Activated CD8-positive, alpha-beta memory T cell treated with anti-CD3 and anti-CD28 coated beads, Interleukin-2, amount 50 U/mL, for 1 hour (primary cell): ENCODE measurements around the gene TTC7B.

Source experiments
- DNase-seq: peaks from one replicate; pipeline ENCODE4 v3.0.0-alpha.2; 2020; ENCODE audit errors: extremely low read depth

Gene TTC7B

GRCh38 chr14:90805662-90806540, 10.3 kb downstream of the TTC7B start:
- no peak for DNase-seq

GRCh38 chr14:90805084-90805391, 11.2 kb downstream of the TTC7B start:
- no peak for DNase-seq

- DNase-seq, result no peak
These were observed 11.7 kb downstream of the TTC7B start for GRCh38 chr14:90804292-90805083.

GRCh38 chr14:90803249-90803648, 13.0 kb downstream of the TTC7B start:
- DNase-seq, result no peak

GRCh38 chr14:90799420-90799819, 16.8 kb downstream of the TTC7B start:
- no peak for DNase-seq

- DNase-seq, result no peak
These were observed 18.3 kb downstream of the TTC7B start for GRCh38 chr14:90797919-90798318.

- no peak for DNase-seq
These were observed 18.8 kb downstream of the TTC7B start for GRCh38 chr14:90797451-90797850.

GRCh38 chr14:90796329-90796728, 19.9 kb downstream of the TTC7B start:
- DNase-seq, result no peak

GRCh38 chr14:90795744-90796143, 20.5 kb downstream of the TTC7B start:
- DNase-seq, result no peak

GRCh38 chr14:90791486-90791885, 24.7 kb downstream of the TTC7B start:
- no peak for DNase-seq

- DNase-seq, result no peak
These were observed 28.2 kb downstream of the TTC7B start for GRCh38 chr14:90788031-90788430.

- no peak for DNase-seq
These were observed 30.3 kb downstream of the TTC7B start for GRCh38 chr14:90785876-90786450.

- DNase-seq, result no peak
These were observed 30.8 kb downstream of the TTC7B start for GRCh38 chr14:90785471-90785870.

- DNase-seq, result no peak
These were observed 31.5 kb downstream of the TTC7B start for GRCh38 chr14:90784621-90785270.

GRCh38 chr14:90783344-90783743, 32.9 kb downstream of the TTC7B start:
- no peak for DNase-seq

- DNase-seq, result no peak
These were observed 33.3 kb downstream of the TTC7B start for GRCh38 chr14:90782892-90783291.

- DNase-seq, result no peak
These were observed 34.4 kb downstream of the TTC7B start for GRCh38 chr14:90781876-90782275.

GRCh38 chr14:90781344-90781761, 34.9 kb downstream of the TTC7B start:
- no peak for DNase-seq

- no peak for DNase-seq
These were observed 35.7 kb downstream of the TTC7B start for GRCh38 chr14:90780519-90780918.

- DNase-seq, result no peak
These were observed 37.5 kb downstream of the TTC7B start for GRCh38 chr14:90778571-90779255.

GRCh38 chr14:90777830-90778485, 38.3 kb downstream of the TTC7B start:
- no peak for DNase-seq
